C4-2B (cell line): Measurements from ENCODE around the gene GID8.
"Not testable (repeated sequence)": the region's sequence is repeated elsewhere in the genome, so short reads cannot be mapped to it uniquely, and the experiment has no call there.

Source experiments
- H3K27ac ChIP-seq: fragments of 450-650 bp; 2 replicates; pipeline ENCODE4 v1.5.1; 2017
- ZFX ChIP-seq: fragments of 450-650 bp; IDR thresholded peaks from 2 replicates; pipeline ENCODE4 v1.6.1; 2017
- TF ChIP-seq, protein P1 (sequence below): fragments of 450-650 bp; conservative IDR thresholded peaks from 2 replicates; pipeline ENCODE4 v1.5.1; 2017; ENCODE audit warnings: mild to moderate bottlenecking

GID8 gene

GRCh38 chr20:62956387-62957135 is 18.6 kb downstream of the GID8 start:
- H3K27ac ChIP-seq = peak overlapping the region; percentile 60
- TF ChIP-seq, protein P1, sequence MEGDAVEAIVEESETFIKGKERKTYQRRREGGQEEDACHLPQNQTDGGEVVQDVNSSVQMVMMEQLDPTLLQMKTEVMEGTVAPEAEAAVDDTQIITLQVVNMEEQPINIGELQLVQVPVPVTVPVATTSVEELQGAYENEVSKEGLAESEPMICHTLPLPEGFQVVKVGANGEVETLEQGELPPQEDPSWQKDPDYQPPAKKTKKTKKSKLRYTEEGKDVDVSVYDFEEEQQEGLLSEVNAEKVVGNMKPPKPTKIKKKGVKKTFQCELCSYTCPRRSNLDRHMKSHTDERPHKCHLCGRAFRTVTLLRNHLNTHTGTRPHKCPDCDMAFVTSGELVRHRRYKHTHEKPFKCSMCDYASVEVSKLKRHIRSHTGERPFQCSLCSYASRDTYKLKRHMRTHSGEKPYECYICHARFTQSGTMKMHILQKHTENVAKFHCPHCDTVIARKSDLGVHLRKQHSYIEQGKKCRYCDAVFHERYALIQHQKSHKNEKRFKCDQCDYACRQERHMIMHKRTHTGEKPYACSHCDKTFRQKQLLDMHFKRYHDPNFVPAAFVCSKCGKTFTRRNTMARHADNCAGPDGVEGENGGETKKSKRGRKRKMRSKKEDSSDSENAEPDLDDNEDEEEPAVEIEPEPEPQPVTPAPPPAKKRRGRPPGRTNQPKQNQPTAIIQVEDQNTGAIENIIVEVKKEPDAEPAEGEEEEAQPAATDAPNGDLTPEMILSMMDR = no peak
- no peak for TF ChIP-seq ZFX

DNA sequence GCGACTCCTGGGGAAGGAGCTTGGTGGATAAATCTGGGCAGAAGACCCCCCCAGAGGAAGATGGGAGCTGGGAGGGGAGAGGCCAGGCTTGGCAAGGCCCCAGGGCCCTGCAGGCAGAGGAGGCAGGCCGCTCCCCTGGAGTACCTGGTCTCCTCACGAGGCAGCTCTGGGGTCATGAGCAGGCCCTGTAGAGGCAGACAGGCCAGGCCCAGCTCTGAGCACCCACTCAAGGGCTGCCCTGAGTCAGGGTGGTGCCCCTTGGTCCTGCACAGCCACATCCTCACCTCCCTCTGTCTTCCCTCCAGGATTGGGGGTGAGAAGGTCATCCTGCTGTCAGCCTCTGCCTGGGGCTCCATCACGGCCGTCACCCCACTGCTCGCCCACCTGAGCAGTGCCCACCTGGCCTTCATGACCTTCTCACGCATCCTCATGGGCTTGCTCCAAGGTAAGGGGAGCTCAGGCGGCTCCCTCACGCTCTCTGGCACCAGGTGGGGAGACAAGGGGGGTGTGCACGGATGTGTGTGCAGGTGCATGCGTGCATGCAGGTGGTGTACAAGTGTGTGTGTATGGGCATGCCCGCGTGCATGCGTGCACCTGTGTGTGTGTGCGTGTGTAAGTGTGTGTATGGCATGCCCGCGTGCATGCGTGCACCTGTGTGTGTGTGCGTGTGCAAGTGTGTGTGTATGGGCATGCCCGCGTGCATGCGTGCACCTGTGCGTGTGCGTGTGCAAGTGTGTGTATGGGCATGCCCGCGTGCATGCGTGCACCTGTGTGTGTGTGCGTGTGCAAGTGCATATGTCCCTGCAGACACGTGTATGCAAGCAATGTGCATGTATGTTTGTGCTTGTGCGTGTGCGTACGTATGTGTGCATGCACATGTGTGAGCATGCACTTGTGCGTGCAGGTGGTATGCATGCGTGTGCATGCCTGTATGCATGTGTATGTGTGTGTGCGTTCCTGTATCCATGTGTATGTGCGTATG is 19.5 kb downstream of the GID8 start:
- no peak overlapping the region for H3K27ac ChIP-seq
- no peak for TF ChIP-seq ZFX
- TF ChIP-seq, protein P1 = no peak

DNA sequence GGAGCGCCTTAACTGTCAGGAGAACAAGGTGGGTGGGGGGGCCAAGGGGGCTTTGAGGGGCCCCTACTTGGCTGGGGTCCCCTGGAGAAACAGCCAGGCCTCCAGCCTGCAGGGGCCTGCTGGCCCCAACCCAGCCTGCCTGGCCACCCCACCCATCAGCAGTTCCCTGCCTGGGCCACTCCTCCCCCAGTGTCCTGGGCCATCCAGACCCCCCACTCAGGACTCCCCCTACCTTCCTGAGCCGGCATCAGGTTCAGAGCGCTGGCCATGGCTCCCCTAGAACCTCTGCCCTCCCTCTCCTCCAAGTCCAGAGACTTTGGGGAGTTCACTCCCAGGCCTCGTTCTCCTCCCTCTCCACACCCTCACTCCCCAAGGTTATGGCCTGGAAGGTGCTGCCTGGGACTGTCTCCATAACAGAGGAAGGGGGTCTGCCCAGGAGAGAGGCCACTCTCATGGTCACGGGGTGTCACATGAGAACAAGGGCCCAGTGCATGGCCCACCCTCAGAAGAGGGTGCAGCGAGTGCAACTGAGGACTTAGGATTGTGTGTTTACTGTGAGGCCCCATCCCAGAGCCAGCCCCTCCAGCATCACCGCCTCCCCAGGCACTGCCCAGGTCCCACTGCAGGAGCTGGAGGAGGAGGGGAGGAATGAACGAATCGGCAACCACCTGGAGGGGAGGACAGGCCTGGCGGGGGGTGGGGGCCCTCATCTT is 20.6 kb downstream of the GID8 start:
- no peak for TF ChIP-seq ZFX
- TF ChIP-seq, protein P1 = no peak
- no peak overlapping the region for H3K27ac ChIP-seq

DNA sequence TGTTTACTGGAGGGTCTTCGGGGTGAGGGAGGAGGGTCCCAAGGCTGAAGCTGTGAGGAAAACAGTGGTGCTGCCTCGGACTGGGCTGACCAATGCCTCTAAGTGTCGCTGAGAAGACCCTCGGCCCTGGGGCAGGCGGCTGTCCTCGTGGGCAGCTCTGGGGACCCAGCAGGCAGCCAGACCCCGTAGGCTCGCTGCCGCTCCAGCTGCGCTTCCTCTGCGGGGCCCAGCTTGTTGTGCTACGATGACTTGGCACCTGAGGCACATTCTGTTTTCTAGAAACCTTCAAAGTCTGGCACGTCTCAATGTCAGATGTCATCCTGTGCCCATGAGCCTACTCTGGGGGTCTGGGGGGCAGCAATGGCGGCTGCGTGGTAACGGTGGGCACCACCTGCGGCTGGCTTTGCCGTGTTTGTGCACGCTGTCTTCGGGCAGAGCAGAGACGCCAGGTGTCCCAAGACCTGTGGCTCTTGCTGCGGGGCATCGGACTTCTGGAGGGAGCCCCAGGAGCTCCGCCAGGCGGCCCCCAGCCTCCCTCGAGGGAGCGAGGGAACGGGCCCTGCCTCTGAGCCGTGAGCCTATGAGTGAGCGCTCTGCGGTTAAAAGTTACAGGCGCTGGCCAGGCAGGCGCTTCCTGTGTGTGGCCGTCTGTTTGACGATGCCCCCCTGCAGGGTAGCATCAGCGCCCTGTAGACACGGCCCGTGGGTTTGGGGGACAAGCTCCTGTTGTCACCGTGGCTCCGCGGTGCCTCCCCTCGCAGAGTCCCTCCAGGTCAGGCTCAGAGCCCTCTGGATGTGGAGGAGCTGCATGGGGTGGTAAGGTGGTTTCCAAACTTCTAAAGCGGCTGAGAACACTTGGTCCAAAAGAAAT is 21.4 kb downstream of the GID8 start:
- no peak overlapping the region for H3K27ac ChIP-seq
- no peak for TF ChIP-seq ZFX

DNA sequence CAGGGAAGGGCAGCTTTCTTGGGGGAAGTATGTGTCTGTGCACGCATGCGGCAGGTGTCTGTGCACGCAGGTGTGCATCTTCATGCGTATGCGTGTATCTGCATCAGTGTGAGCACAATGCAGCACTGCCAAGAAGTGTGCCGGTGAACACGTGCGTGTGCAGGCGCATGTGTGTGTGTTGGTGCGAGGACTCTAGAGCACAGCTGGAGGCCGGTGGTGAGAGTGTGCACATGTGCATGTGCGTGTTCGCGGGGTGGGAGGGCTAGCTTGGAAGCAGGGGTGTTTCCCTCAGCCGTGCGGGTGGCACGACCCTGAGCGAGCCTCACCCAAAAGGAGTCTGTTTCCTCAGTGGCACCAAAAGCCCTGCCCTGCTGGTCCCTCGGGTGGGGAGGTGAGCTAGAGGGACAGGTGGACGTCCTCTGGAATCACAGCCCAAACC is 22.1 kb downstream of the GID8 start:
- no peak overlapping the region for H3K27ac ChIP-seq
- TF ChIP-seq, protein P1 = no peak

DNA sequence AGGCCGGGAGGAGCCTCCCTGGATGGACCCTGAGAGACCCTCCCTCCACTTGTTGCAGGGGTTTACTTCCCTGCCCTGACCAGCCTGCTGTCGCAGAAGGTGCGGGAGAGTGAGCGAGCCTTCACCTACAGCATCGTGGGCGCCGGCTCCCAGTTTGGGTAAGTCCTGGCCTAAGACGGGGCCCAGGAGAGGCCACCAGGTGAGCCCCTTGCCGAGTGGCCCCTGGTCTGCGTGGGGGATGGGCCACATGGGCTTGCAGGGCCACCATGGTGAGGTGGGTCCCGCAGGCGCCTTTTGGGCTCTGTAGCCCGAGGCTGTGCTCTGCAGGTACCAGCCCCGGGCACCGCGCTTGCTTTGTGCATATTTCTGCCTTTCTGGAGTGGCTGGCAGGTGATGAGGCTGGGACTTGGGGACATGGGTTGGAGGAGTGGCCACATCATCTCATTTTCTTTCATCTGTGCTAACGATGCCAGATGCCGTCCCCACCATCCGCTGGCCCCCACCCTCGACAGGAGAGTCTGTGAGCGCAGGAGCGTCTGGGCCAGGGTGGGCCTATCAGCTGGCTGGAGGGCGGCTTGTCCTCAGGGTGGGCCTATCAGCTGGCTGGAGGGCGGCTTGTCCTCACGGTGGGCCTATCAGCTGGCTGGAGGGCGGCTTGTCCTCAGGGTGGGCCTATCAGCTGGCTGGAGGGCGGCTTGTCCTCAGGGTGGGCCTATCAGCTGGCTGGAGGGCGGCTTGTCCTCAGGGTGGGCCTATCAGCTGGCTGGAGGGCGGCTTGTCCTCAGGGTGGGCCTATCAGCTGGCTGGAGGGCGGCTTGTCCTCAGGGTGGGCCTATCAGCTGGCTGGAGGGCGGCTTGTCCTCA is 22.7 kb downstream of the GID8 start:
- not testable (repeated sequence) for H3K27ac ChIP-seq

GRCh38 chr20:62961310-62961783 is 23.4 kb downstream of the GID8 start:
- no peak overlapping the region for H3K27ac ChIP-seq
- no peak for TF ChIP-seq ZFX
- TF ChIP-seq, protein P1 = no peak
